ENCODE data around the gene CFAP99. TPM values are rescaled to one million over a fixed set of nuclear protein-coding genes. Genes with fewer than 3 reads are reported as not detected.

The CFAP99 gene
- total and polyA plus RNA-seq, 9 donors: 0.10 to 12.9 (median 1.4) TPM; not detected in 4

- intact Hi-C loops (cut with DNase I): no loop called here
- Histone ChIP-seq H3K27ac (no peak overlapping the region), H3K4me1 (ENCODE audit: insufficient read depth) (no peaks in the 10 kb centered on the region), H3K4me3 (no peak overlapping the region), H3K36me3 (no peaks in the 10 kb centered on the region), H3K27me3 (no peaks in the 10 kb centered on the region), H3K9me3 (no peaks in the 10 kb centered on the region)
- DNase-seq: no peak
- TF ChIP-seq EP300 (IDR thresholded peaks at IDR 0.05) (no peak), POLR2A (IDR thresholded peaks at IDR 0.05) (no peak)
- TF ChIP-seq, protein P1, sequence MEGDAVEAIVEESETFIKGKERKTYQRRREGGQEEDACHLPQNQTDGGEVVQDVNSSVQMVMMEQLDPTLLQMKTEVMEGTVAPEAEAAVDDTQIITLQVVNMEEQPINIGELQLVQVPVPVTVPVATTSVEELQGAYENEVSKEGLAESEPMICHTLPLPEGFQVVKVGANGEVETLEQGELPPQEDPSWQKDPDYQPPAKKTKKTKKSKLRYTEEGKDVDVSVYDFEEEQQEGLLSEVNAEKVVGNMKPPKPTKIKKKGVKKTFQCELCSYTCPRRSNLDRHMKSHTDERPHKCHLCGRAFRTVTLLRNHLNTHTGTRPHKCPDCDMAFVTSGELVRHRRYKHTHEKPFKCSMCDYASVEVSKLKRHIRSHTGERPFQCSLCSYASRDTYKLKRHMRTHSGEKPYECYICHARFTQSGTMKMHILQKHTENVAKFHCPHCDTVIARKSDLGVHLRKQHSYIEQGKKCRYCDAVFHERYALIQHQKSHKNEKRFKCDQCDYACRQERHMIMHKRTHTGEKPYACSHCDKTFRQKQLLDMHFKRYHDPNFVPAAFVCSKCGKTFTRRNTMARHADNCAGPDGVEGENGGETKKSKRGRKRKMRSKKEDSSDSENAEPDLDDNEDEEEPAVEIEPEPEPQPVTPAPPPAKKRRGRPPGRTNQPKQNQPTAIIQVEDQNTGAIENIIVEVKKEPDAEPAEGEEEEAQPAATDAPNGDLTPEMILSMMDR (IDR thresholded peaks at IDR 0.05): no peak
- WGBS, 3 donors: 84 to 89% (median 85%) methylated on average over 25 of the region's 25 CpGs
Measured at GRCh38 chr4:2437475-2438215, 18.9 kb downstream of the CFAP99 start.

DNA sequence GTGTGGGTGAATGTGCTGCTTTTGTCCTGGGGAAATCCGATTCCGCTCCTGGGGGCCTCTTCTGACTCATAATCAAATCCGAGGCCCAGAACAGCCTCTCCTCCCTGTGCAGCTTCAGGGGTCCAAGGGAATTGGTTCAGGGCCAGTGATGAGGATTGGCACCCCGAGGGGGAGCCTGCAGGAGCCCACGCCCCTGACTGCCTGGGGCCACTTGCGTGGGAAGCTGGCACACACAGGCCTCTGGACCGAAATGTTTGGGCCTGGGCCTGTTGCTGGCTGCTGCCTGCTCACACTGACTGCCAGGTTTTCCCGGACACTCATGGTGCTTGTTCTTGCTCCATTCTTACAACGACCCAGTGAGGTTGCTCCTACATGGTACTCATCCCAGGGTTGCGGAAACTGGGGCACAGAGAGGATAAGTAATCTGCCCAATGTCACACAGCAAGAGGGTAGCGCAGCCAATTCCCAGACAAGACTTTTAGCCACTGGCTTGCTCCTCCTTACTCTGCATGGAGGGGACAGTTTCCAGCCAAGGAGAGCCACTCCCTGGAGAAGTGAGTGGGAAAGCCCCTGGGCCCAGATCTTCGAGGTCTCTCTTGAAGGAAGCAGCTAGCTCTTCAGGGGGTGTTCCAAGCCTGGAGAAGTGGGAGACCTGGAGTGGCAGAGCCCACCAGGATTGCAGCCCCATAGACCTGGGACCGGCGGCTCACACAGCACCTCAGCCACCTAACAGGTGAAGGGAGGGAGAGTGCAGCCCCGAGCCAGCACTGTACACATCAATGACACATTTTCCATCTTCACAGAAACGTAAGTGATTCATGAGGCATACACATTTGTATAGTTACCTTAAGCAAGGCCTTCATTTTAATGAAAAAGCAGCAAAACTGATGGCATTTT lies 20.3 kb downstream of the CFAP99 start:
- Histone ChIP-seq H3K4me1 (ENCODE audit: insufficient read depth) (no peaks in the 10 kb centered on the region), H3K27ac (no peak overlapping the region), H3K27me3 (no peaks in the 10 kb centered on the region), H3K4me3 (no peak overlapping the region), H3K36me3 (no peaks in the 10 kb centered on the region), H3K9me3 (no peaks in the 10 kb centered on the region)
- TF ChIP-seq POLR2A (IDR thresholded peaks at IDR 0.05): no peak
- TF ChIP-seq, protein P1 (IDR thresholded peaks at IDR 0.05): no peak
- 80 to 84% (median 82%) methylated on average over 16 of the region's 16 CpGs for WGBS, 3 donors
- no peak for DNase-seq
- intact Hi-C loops (cut with DNase I): no loop called here

GRCh38 chr4:2441393-2442174 lies 22.8 kb downstream of the CFAP99 start:
- Histone ChIP-seq H3K36me3 (no peaks in the 10 kb centered on the region), H3K4me1 (ENCODE audit: insufficient read depth) (no peaks in the 10 kb centered on the region), H3K4me3 (no peak overlapping the region), H3K27me3 (no peaks in the 10 kb centered on the region), H3K27ac (no peak overlapping the region), H3K9me3 (no peaks in the 10 kb centered on the region)
- WGBS, 3 donors: 46 to 59% (median 53%) methylated on average over 10 to 14 of the region's 14 CpGs
- DNase-seq: peak in 1 of 5 donors; percentile 63
- TF ChIP-seq POLR2A (IDR thresholded peaks at IDR 0.05): no peak
- TF ChIP-seq, protein P1 (IDR thresholded peaks at IDR 0.05): peak in 2 of 3 donors; percentile 24 to 30
- intact Hi-C loops (cut with DNase I): loop anchor here in 2 of 4 donors (5.0 to 10.0 kb wide), 2 partner anchors 224 to 227 kb away; no protein-coding TSS in a partner anchor
